Smooth muscle cell of the pulmonary artery (primary cell): ENCODE data around the gene HMCN2. TPM values are rescaled to one million over a fixed set of nuclear protein-coding genes. Genes with fewer than 3 reads are reported as not detected.

Source experiments
- total RNA-seq: library from RNA; depleted of rRNA; stranded (reverse); fragments of >200 nt; gene quantifications from 2 replicates; pipeline ENCODE4 v1.2.3, GENCODE V29; 2014

Gene HMCN2
- total RNA-seq = 0.07 and 0.17 TPM in 2 replicates

GRCh38 chr9:130265431-130266235 is at the start of gene HMCN2:
TSS of gene HMCN2 (plus strand) at chr9:130265760. CDS start at chr9:130265879, 119 bp downstream.

GRCh38 chr9:130444565-130445221 is 179.1 kb downstream of the HMCN2 start, which contains the start of gene ASS1:
TSS of gene ASS1 (plus strand) at chr9:130444961. CDS start at chr9:130452229, 7,268 bp downstream.

Other genes with a start within 250 kb of the HMCN2 start
- gene FNBP1, start 222.6 kb upstream of the HMCN2 start, total RNA-seq = 41.9 and 49.1 TPM in 2 replicates
- 43.2 and 46.1 TPM in 2 replicates for gene GPR107, start 211.9 kb upstream of the HMCN2 start, total RNA-seq
- gene NCS1, start 93.4 kb upstream of the HMCN2 start, total RNA-seq = 45.8 and 91.2 TPM in 2 replicates
- 86.8 and 138 TPM in 2 replicates for gene ASS1, start 179.2 kb downstream of the HMCN2 start, total RNA-seq